IMR-90 (cell line): Measurements from ENCODE around the gene TFEB. TPM values are rescaled to one million over a fixed set of nuclear protein-coding genes. Genes with fewer than 3 reads are reported as not detected.

Experiments
- ATAC-seq: fragments of 200-7000 bp; cut with Tn5 transposase; 2 replicates; pipeline ENCODE4 v1.9.1; 2020; ENCODE audit warnings: low read depth, mild to moderate bottlenecking, moderate library complexity
- BruUV-seq: library from RNA; stranded (reverse); fragments of 400-500 nt; replicated peaks from 2 replicates; lab custom pipeline; 2021; lab: Mats Ljungman, UMichigan
- CTCF ChIA-PET: fragments of 300-600 bp; formaldehyde crosslinking; extraction: SDS; loops from one replicate; lab custom pipeline; 2021; ENCODE audit warnings: antibody characterized with exemption; lab: Yijun Ruan, JAX
- POLR2A ChIA-PET: fragments of 300-600 bp; sonication (Branson Sonifier 250); formaldehyde crosslinking; loops from one replicate; lab custom pipeline; 2022; ENCODE audit warnings: antibody characterized with exemption; ENCODE audit not compliant: unreplicated experiment; lab: Charles Lee
- DNase-seq: peaks from one replicate; pipeline ENCODE4 v3.0.0; 2013
- H2AFZ ChIP-seq: replicated peaks from 2 replicates; pipeline ENCODE3; 2013; ENCODE audit warnings: low read length, mild to moderate bottlenecking; ENCODE audit not compliant: poor library complexity
- H2AK5ac ChIP-seq: 2 replicates; pipeline ENCODE4 v1.6.1; 2013; ENCODE audit warnings: low read depth, low read length, inconsistent platforms
- H2AK9ac ChIP-seq: replicated peaks from 2 replicates; pipeline ENCODE3; 2013; ENCODE audit warnings: mild to moderate bottlenecking, low read depth, low read length, moderate library complexity; ENCODE audit not compliant: poor library complexity
- H2BK120ac ChIP-seq: 2 replicates; pipeline ENCODE4 v1.6.1; 2013; ENCODE audit warnings: low read depth, low read length, inconsistent platforms
- H2BK15ac ChIP-seq: 3 replicates; pipeline ENCODE4 v1.6.1; 2013; ENCODE audit warnings: low read depth, low read length, inconsistent platforms
- H2BK20ac ChIP-seq: 2 replicates; pipeline ENCODE4 v1.6.1; 2013; ENCODE audit warnings: low read depth, mild to moderate bottlenecking, inconsistent platforms, low read length, moderate library complexity
- H2BK5ac ChIP-seq: 2 replicates; pipeline ENCODE4 v1.6.1; 2013; ENCODE audit warnings: mild to moderate bottlenecking, low read depth, low read length, inconsistent platforms; ENCODE audit not compliant: poor library complexity, severe bottlenecking
- H3K14ac ChIP-seq: replicated peaks from 2 replicates; pipeline ENCODE4 v1.6.1; 2013; ENCODE audit warnings: low read depth, low read length, inconsistent platforms
- H3K18ac ChIP-seq: 2 replicates; pipeline ENCODE4 v1.6.1; 2013; ENCODE audit warnings: low read depth, low read length, control low read depth
- H3K23ac ChIP-seq: 2 replicates; pipeline ENCODE4 v1.6.1; 2013; ENCODE audit warnings: low read depth, low read length, inconsistent platforms
- H3K27ac ChIP-seq: 2 replicates; pipeline ENCODE4 v1.5.1; 2013; ENCODE audit warnings: mild to moderate bottlenecking, control low read depth, low read length; ENCODE audit not compliant: insufficient read depth
- H3K27me3 ChIP-seq: 2 replicates; pipeline ENCODE4 v1.6.1; 2013; ENCODE audit warnings: low read length; ENCODE audit not compliant: control insufficient read depth, insufficient read depth
- H3K36me3 ChIP-seq: 2 replicates; pipeline ENCODE4 v1.6.1; 2013; ENCODE audit warnings: low read length, mixed read lengths; ENCODE audit not compliant: control insufficient read depth, insufficient read depth
- H3K4ac ChIP-seq: 2 replicates; pipeline ENCODE4 v1.6.1; 2013; ENCODE audit warnings: low read depth, low read length, inconsistent platforms
- H3K4me1 ChIP-seq: 2 replicates; pipeline ENCODE4 v1.6.1; 2013; ENCODE audit warnings: low read length, mixed read lengths; ENCODE audit not compliant: control insufficient read depth, insufficient read depth
- H3K4me2 ChIP-seq: 2 replicates; pipeline ENCODE4 v1.6.1; 2013; ENCODE audit warnings: low read depth, mild to moderate bottlenecking, control low read depth, low read length, moderate library complexity
- H3K4me3 ChIP-seq: 2 replicates; pipeline ENCODE4 v1.5.1; 2013; ENCODE audit warnings: low read depth, mild to moderate bottlenecking, control low read depth, low read length, moderate library complexity; ENCODE audit not compliant: insufficient read depth
- H3K56ac ChIP-seq: 2 replicates; pipeline ENCODE4 v1.6.1; 2013; ENCODE audit warnings: low read length, inconsistent platforms; ENCODE audit not compliant: insufficient read depth; ENCODE audit errors: extremely low read depth
- H3K79me1 ChIP-seq, 2 experiments: 2 replicates each; pipeline ENCODE4 v1.6.1; 2013; ENCODE audit warnings: low read length in 2 of 2, inconsistent platforms in 1 of 2, low read depth in 1 of 2
- H3K9ac ChIP-seq: 2 replicates; pipeline ENCODE4 v1.6.1; 2013; ENCODE audit warnings: low read depth, low read length, control low read depth
- H3K9me1 ChIP-seq: 2 replicates; pipeline ENCODE4 v1.6.1; 2013; ENCODE audit warnings: low read length, inconsistent platforms; ENCODE audit not compliant: insufficient read depth
- H3K9me3 ChIP-seq: 2 replicates; pipeline ENCODE4 v1.6.1; 2013; ENCODE audit warnings: low read length; ENCODE audit not compliant: control insufficient read depth, insufficient read depth
- H4K20me1 ChIP-seq: 2 replicates; pipeline ENCODE4 v1.6.1; 2013; ENCODE audit warnings: low read length, inconsistent platforms; ENCODE audit not compliant: insufficient read depth
- H4K5ac ChIP-seq: 2 replicates; pipeline ENCODE4 v1.6.1; 2013; ENCODE audit warnings: mild to moderate bottlenecking, low read depth, low read length, control low read depth
- H4K8ac ChIP-seq, 2 experiments: 2 replicates each; pipeline ENCODE4 v1.6.1; 2013; ENCODE audit warnings: low read depth in 2 of 2, low read length in 2 of 2, control low read depth in 1 of 2, inconsistent platforms in 1 of 2
- H4K91ac ChIP-seq: 2 replicates; pipeline ENCODE4 v1.6.1; 2013; ENCODE audit warnings: low read depth, low read length, inconsistent platforms; ENCODE audit not compliant: insufficient read depth
- BHLHE40 ChIP-seq: fragments of 150-350 bp; IDR thresholded peaks from 2 replicates; pipeline ENCODE4 v1.6.1; 2016; ENCODE audit warnings: mild to moderate bottlenecking, low read depth, low read length
- CEBPB ChIP-seq: IDR thresholded peaks from 2 replicates; pipeline ENCODE4 v1.6.1; 2012; ENCODE audit warnings: low read depth, low read length, improper control_type of control experiment
- CHD1 ChIP-seq: IDR thresholded peaks from 2 replicates; pipeline ENCODE4 v1.6.1; 2012; ENCODE audit warnings: low read depth, low read length, improper control_type of control experiment
- FOS ChIP-seq: fragments of 150-350 bp; IDR thresholded peaks from 2 replicates; pipeline ENCODE4 v1.6.1; 2016; ENCODE audit warnings: low read depth, low read length
- MAFK ChIP-seq: IDR thresholded peaks from 2 replicates; pipeline ENCODE4 v1.6.1; 2012; ENCODE audit warnings: low read depth, low read length, improper control_type of control experiment
- MAZ ChIP-seq: IDR thresholded peaks from 2 replicates; pipeline ENCODE4 v1.6.1; 2012; ENCODE audit warnings: low read depth, mild to moderate bottlenecking, low read length, improper control_type of control experiment, moderate library complexity, borderline replicate concordance
- MXI1 ChIP-seq: IDR thresholded peaks from 2 replicates; pipeline ENCODE4 v1.6.1; 2012; ENCODE audit warnings: low read depth, mild to moderate bottlenecking, low read length, moderate library complexity, borderline replicate concordance
- NFE2L2 ChIP-seq: fragments of 150-350 bp; IDR thresholded peaks from 2 replicates; pipeline ENCODE4 v1.6.1; 2016; ENCODE audit warnings: low read depth, mild to moderate bottlenecking, low read length
- POLR2A ChIP-seq: IDR thresholded peaks from 2 replicates; pipeline ENCODE4 v1.6.1; 2012; ENCODE audit warnings: mild to moderate bottlenecking, low read depth, low read length
- RAD21 ChIP-seq: IDR thresholded peaks from 2 replicates; pipeline ENCODE4 v1.6.1; 2012; ENCODE audit warnings: low read length, improper control_type of control experiment
- RCOR1 ChIP-seq: IDR thresholded peaks from 2 replicates; pipeline ENCODE4 v1.6.1; 2012; ENCODE audit warnings: mild to moderate bottlenecking, low read length, improper control_type of control experiment; ENCODE audit not compliant: insufficient replicate concordance
- RFX5 ChIP-seq: IDR thresholded peaks from 2 replicates; pipeline ENCODE4 v1.8.0; 2012; ENCODE audit warnings: low read depth, mild to moderate bottlenecking, low read length, moderate library complexity
- SMC3 ChIP-seq: fragments of 150-350 bp; IDR thresholded peaks from 2 replicates; pipeline ENCODE4 v1.6.1; 2016; ENCODE audit warnings: low read depth, mild to moderate bottlenecking, antibody characterized with exemption, low read length, moderate library complexity
- WGBS, 2 experiments: methylation state at CpG; one replicate each; pipeline versions ENCODE4 v1.1.5 to v1.1.7; 2013; ENCODE audit warnings: missing lambda C conversion rate in 2 of 2; ENCODE audit not compliant: insufficient read length in 1 of 2; ENCODE audit errors: extremely low coverage in 2 of 2; 5-methylcytosine and 5-hydroxymethylcytosine counted together
- dilution Hi-C: fragments of 300-500 bp; cut with HindIII; formaldehyde crosslinking; loops from one replicate; pipeline ENCODE4 v1.14.3; 2018; ENCODE audit warnings: low sequenced_read_pairs; ENCODE audit not compliant: unreplicated experiment
- in situ Hi-C: fragments of 300-500 bp; cut with MboI; formaldehyde crosslinking; loops from 3 replicates; pipeline ENCODE4 v1.14.3; 2019; ENCODE audit warnings: low sequenced_read_pairs, inconsistent platforms, mixed read lengths
- intact Hi-C: fragments of 100-400 bp; cut with micrococcal nuclease; formaldehyde crosslinking; loops from 2 replicates; pipeline ENCODE4 v1.10.0; 2022
- polyA plus RNA-seq, 3 experiments: library from polyadenylated mRNA; depleted of rRNA; stranded (reverse); fragments of >200 nt; gene quantifications; 2 replicates each; pipeline ENCODE4 v1.2.3, GENCODE V29; 2012; ENCODE audit warnings: low replicate concordance in 1 of 3
- total RNA-seq: library from RNA; depleted of rRNA; stranded (reverse); fragments of >200 nt; gene quantifications from 2 replicates; pipeline ENCODE4 v1.2.3, GENCODE V29; 2012
- TF ChIP-seq, protein P1 (sequence below): conservative IDR thresholded peaks from 2 replicates; pipeline ENCODE4 v1.5.1; 2012; ENCODE audit warnings: mild to moderate bottlenecking, low read depth, low read length, improper control_type of control experiment
- TF ChIP-seq, protein P2 (sequence below): fragments of 150-350 bp; IDR thresholded peaks from 2 replicates; pipeline ENCODE4 v1.6.1; 2016; ENCODE audit warnings: low read depth, mild to moderate bottlenecking, low read length, moderate library complexity, borderline replicate concordance
- TF ChIP-seq, protein P3 (sequence below): fragments of 150-350 bp; IDR thresholded peaks from 2 replicates; pipeline ENCODE4 v1.6.1; 2017; ENCODE audit warnings: mild to moderate bottlenecking, antibody characterized with exemption, low read length, low read depth

TFEB gene
- total and polyA plus RNA-seq, 2 of the 4 experiments (the other 2 are of a cell fraction): 4.5 to 4.9 TPM

DNA sequence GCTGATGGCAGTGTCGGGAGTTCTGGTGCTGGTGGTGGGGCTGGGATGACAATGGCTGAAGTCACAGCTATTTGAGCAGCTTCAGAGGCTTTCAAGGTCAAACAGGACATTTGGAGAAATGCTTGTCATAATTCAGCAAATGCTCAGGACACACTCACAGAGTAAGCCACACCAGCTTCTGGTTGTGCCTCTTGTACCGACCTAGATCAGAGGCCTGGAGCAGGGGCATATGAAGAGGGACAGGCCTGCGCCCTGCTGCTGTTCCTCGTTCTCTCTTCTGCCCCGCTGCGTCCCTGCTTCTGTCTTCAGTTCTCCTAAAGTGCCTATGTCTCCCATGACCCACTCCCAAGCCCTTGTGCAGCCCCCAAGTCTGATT is 12.7 kb upstream of the TFEB start:
- Histone ChIP-seq H4K91ac (no peak overlapping the region), H3K4me2 (no peak overlapping the region), H2BK15ac (no peak overlapping the region), H2BK5ac (no peak overlapping the region), H2AK9ac (no peak overlapping the region), H3K9ac (no peak overlapping the region), H3K14ac (no peak overlapping the region), H2BK20ac (no peak overlapping the region), H3K79me1 (no peaks in the 10 kb centered on the region), H4K8ac (no peak overlapping the region), H3K4me3 (no peak overlapping the region), H3K4me1 (no peaks in the 10 kb centered on the region), H2BK120ac (no peak overlapping the region), H2AK5ac (no peak overlapping the region), H3K56ac (no peak overlapping the region), H3K27ac (no peak overlapping the region), H3K4ac (no peak overlapping the region), H3K9me1 (no peaks in the 10 kb centered on the region), H3K23ac (no peak overlapping the region), H3K9me3 (no peaks in the 10 kb centered on the region), H3K18ac (no peak overlapping the region), H4K5ac (no peak overlapping the region), H4K20me1 (no peaks in the 10 kb centered on the region), H2AFZ (no peak overlapping the region), H3K36me3 (no peaks in the 10 kb centered on the region), H3K27me3 (peaks cover 13% of the 10 kb centered on the region)
- ChIA-PET CTCF (no interaction called here), POLR2A (no interaction called here)
- dilution Hi-C loops: no loop called here
- ATAC-seq (no peak), DNase-seq (no peak)
- in situ Hi-C loops: no loop called here
- WGBS, 2 experiments: 85% methylated on average over 4 of the region's 6 CpGs; no CpG with 5 or more reads in 1 of the 2 experiments
- no TSS peak for BruUV-seq
- intact Hi-C loops: no loop called here
- TF ChIP-seq POLR2A: no peak
- no peak for TF ChIP-seq CEBPB
- TF ChIP-seq, protein P1, sequence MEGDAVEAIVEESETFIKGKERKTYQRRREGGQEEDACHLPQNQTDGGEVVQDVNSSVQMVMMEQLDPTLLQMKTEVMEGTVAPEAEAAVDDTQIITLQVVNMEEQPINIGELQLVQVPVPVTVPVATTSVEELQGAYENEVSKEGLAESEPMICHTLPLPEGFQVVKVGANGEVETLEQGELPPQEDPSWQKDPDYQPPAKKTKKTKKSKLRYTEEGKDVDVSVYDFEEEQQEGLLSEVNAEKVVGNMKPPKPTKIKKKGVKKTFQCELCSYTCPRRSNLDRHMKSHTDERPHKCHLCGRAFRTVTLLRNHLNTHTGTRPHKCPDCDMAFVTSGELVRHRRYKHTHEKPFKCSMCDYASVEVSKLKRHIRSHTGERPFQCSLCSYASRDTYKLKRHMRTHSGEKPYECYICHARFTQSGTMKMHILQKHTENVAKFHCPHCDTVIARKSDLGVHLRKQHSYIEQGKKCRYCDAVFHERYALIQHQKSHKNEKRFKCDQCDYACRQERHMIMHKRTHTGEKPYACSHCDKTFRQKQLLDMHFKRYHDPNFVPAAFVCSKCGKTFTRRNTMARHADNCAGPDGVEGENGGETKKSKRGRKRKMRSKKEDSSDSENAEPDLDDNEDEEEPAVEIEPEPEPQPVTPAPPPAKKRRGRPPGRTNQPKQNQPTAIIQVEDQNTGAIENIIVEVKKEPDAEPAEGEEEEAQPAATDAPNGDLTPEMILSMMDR: no peak
- TF ChIP-seq MAZ: no peak
- TF ChIP-seq MAFK: no peak
- TF ChIP-seq CHD1: no peak
- TF ChIP-seq SMC3: no peak
- no peak for TF ChIP-seq BHLHE40
- TF ChIP-seq RCOR1: no peak
- TF ChIP-seq NFE2L2: no peak
- TF ChIP-seq, protein P2, sequence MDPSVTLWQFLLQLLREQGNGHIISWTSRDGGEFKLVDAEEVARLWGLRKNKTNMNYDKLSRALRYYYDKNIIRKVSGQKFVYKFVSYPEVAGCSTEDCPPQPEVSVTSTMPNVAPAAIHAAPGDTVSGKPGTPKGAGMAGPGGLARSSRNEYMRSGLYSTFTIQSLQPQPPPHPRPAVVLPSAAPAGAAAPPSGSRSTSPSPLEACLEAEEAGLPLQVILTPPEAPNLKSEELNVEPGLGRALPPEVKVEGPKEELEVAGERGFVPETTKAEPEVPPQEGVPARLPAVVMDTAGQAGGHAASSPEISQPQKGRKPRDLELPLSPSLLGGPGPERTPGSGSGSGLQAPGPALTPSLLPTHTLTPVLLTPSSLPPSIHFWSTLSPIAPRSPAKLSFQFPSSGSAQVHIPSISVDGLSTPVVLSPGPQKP: no peak
- TF ChIP-seq FOS: no peak
- no peak for TF ChIP-seq RFX5
- TF ChIP-seq, protein P3, sequence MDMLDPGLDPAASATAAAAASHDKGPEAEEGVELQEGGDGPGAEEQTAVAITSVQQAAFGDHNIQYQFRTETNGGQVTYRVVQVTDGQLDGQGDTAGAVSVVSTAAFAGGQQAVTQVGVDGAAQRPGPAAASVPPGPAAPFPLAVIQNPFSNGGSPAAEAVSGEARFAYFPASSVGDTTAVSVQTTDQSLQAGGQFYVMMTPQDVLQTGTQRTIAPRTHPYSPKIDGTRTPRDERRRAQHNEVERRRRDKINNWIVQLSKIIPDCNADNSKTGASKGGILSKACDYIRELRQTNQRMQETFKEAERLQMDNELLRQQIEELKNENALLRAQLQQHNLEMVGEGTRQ: no peak
- TF ChIP-seq MXI1: no peak
- no peak for TF ChIP-seq RAD21
